ENCODE results near the gene NBEAL2.

NBEAL2 gene

GRCh38 chr3:46978985-46979944, at the start of gene NBEAL2:
NBEAL2 (plus strand) TSS chr3:46979666; CDS start chr3:46979862, 196 bp downstream.
- DNase-seq: peak; percentile 87

GRCh38 chr3:46930166-46930944, 49.1 kb upstream of the NBEAL2 start:
- DNase-seq: no peak

DNA sequence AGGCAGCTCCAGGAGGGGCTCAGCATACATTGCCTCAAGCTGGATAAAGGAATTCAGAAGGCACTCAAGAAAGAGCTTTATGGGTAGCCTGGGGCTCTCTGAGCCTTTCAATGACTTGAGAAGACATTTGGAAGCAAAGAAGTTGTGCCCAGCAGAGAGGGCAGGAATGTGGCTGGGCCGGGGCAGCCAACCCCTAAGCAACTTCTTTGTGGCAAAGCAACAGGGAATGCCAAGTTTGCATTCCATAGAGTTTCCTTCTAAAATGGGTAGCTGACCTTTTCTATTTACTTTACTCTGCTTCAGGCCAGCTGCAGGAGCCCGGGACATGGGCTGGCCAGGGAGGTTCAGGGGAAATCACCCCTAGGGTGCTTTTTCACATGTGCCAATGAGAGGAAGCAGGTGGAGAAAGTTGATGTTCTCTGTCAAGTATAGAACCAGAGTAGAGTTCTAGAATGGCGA, 48.5 kb upstream of the NBEAL2 start:
- no peak for DNase-seq

DNA sequence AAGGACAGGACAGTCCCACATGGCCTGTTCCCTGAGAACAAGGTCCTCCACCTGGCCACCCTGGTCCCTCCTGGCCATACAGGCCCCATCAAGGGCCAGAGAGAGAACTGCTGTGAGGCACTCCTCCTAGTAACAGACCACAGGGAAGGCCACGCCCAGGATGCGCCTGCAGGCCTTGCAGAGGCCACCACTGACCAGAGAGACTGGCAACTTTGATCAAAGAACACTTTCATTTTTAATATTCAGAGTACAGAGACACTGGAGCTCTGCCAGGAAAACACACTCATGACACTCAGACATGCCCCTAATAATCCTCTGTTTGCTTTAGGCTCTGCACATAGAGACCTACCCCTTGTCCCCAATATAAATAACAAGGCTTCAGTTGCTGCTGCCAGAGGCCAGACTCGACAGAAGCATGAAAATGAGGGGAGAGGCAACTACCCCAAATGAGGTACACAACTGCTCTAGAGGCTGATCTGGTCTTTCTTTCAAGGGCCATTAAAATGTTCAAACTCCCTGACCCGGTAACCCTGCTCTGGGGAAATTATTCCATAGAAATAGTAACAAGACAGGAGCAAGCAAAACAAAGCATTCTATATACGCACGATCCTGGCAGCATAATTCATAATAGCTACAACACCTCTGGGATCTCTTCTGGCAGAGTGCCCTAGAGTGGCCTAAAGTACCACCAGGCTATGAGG, 47.7 kb upstream of the NBEAL2 start:
- DNase-seq: no peak

DNA sequence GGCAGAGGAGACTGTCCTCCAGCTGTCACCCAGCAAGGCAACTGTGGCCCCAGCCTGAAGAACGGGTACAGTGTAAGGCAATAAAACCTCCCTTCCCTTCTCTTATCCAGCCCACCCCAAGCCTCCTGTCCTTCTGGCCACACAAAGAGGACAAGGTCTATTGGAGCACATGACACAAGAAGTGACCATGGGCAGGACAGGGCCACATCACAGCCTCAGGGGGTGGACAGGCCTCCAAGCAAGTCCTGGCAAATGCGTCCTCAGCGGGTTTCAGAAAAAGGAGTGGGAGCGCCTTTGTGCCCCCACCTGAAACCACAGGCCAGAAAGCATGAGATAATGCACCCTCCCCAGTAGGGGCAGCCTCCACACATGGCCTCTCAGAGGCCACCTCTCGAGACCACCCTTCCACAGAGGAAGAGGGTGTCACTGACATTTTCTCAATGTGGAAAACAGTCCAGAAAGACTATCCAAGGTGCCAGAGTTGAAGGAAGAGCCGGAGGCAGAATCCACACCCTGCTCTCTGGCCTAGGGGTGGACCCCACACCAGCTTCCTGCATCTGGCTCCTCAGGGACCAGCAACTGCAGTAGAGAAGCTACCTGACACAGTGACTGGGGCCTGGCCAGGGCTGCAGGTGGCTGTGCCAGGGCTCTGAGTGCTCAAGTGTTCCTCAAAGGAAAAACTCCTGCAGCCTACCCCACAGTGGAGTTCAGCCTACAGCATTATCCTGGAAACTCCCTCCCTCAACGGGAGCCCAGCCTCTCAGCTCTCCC, 46.8 kb upstream of the NBEAL2 start:
- DNase-seq: no peak

GRCh38 chr3:46933261-46933660, 46.2 kb upstream of the NBEAL2 start:
- DNase-seq: no peak

DNA sequence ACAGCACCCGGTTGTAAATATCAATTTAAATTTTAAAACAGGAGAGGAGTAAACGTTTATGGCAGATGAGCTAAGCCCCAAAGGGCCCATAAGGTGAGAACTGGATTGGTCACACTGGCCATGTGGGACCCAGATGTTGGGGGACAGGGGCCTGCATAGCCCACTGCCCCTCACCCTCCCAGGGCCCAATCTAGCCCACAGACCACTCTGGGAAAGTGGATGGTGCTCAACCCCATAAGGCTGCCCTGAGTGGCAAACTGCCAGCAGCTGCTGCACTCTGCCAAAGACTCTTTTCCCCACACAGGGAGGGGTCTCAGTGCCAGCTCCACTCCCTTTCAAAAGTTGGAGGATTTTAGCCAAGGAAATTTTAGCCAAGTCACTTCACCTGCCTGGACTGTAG, 45.4 kb upstream of the NBEAL2 start:
- DNase-seq: no peak

- no peak for DNase-seq
These were observed 44.8 kb upstream of the NBEAL2 start for GRCh38 chr3:46934498-46935167.

GRCh38 chr3:46935168-46935858, 44.2 kb upstream of the NBEAL2 start:
- peak; percentile 95 for DNase-seq

DNA sequence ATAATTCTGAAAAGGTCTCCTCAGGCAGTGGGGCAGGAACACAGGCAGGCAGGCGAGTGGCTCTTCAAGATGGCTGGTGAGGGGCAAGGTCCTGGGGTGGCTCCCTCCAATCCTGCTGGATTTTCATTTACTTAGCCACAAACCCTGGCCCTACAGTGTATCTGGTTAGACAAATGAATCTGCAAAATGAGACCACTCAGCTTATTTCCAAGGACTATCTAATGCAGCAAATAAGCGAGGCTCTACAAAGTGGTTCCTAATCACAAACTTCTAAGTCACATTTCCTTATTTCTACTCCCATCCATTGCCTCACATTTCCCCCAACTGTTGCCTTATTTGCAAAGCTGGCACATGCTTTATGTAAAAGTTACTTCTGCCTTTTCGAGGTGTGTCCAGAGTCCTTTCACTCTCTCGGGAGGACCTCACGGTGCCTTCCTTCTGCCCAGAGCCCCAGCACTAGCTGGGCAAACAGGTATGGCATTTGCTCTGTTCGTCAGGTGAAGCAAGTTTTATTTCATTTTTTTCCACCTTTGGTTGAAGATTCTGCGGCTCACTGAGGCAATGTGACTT, 43.4 kb upstream of the NBEAL2 start:
- DNase-seq: no peak

- DNase-seq: no peak
These were observed 42.7 kb upstream of the NBEAL2 start for GRCh38 chr3:46936733-46937250.

DNA sequence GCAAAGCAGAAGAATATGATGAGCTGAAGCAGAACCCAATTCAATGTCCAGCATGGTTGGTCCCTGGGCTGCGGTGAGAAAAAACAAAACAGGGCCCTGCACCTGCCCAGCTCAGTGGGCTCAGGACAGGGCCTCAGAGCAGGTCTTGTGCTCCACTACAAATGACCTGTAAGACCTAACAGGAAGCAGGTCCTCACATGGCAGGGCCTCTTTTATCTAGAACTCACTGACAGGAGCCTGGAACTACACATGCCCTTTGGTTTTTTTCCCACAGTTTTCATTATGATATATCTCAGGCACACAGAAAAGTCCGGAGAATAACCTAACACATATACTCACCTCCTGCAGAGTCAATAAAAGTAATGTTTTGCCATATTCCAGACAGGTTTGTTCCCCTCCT, 41.3 kb upstream of the NBEAL2 start:
- no peak for DNase-seq

DNA sequence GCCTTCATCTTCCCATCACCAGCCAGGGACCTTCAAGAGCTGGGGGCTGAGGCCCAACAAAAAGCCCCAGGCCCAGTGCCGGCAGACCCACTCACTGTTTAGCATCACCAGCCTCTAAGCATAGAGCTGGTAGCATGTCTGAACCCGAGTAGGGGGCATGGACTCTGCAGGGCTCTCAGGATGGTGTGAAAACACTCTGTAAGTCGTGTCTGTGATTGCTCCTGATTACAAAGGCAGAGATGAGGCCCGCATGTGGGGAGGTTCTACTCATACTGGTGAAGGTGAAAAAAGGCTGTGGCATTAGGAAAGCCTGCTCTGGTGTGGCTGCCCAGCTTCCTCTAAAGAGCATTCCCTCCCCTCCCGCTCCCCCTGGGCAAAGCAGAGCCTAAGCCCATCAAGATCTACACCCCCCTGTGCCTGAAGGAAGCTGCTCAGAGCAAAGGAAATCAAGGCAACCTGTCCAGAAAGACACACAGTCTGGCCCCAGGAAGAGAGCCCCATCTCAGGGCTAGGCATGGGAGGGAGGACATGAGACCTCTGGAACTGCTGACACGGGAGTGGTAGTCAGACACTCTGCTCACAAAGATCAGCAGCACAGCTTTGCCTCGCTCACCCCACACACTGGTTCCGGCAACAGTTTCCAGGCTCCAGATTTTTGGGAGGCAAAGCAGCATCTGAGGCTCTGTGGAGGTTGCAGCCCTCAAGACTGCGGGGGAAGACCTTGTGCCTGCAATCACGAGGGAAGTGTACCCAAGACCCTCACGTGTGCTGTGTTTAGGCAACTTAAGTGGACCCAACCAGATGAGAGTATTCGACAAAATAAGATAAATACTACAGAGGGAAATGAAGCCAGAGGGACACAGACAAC, 39.7 kb upstream of the NBEAL2 start:
- no peak for DNase-seq

- DNase-seq: no peak
These were observed 37.4 kb upstream of the NBEAL2 start for GRCh38 chr3:46942076-46942475.

- no peak for DNase-seq
These were observed 36.8 kb upstream of the NBEAL2 start for GRCh38 chr3:46942481-46943236.

DNA sequence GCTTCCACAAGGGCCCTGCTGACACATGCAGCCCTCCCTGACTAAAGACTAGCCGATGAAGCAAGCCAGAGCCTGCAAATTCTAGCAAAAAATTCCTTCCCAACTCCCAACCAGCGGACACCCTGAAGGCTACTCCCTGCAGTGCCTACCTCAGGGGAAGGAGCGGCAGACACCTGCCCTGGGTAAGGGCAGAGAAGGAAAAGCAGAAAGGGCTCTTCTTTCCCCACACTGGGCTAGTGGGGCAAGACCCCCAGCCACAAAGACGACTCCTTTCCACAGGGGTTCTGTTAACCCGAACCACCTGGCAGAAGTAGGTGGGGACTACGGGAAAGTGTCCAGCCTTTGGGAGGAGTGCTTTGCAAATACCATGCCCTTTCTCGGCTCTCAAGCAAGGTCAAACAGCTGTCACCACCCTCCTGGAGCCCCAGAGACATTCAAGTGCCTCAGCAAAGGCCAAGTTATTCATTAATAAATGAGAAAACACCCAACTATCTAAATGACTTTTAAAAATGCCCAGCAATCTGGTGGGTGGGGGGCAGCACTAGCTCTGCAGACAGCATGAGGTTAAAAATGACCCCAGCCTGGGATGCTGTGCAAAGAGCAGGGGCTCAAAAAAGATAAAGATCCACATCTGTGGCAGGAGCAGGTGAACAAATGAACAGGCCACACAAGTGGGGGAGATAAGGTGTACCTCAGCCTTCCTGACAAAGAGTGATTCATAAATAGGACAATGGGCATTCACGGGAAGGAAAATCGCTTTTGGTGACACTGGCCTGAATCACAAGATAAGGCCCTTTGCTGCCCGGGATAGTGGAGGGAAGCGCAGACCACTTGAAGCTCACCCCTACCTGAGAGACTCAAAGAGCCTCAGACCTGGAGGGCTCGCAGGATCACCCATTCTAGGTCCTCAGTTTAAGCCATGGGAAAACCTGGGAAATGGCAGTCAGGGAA, 36.0 kb upstream of the NBEAL2 start:
- no peak for DNase-seq

GRCh38 chr3:46944191-46944590, 35.3 kb upstream of the NBEAL2 start:
- DNase-seq: no peak

DNA sequence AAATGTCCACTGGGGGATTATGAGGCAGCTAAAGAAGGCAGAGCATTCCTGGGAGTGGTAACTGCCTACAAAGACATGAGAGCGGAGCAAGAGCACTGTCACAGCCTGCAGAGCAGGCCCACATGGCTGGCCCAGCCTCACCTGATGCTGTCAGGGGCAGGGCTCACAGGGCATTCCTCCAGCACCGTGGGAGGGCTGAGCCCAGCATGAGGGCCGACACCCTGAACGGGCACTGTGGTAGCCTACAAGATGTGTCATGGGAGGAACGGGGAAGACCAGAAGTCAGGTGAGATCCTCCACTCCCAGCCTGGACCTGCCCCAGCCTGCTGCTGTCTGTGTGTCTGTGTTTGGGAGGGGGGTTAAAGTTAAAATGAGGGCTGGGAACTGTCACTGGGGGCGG, 33.0 kb upstream of the NBEAL2 start:
- no peak for DNase-seq
